EH (cell line): Measurements from ENCODE around the gene PUSL1.

Experiments used
- DNase-seq: peaks from one replicate; pipeline ENCODE4 v3.0.0-alpha.2; 2015; ENCODE audit warnings: low read depth

The PUSL1 gene

GRCh38 chr1:1295154-1295923, 13.1 kb upstream of the PUSL1 start:
- no peak for DNase-seq

GRCh38 chr1:1296070-1297061, 12.0 kb upstream of the PUSL1 start:
- DNase-seq, result no peak

GRCh38 chr1:1297802-1298424, 10.5 kb upstream of the PUSL1 start:
- no peak for DNase-seq

GRCh38 chr1:1298861-1299685, 9.3 kb upstream of the PUSL1 start:
- peak; percentile 34 for DNase-seq

GRCh38 chr1:1299686-1300351, 8.6 kb upstream of the PUSL1 start:
- no peak for DNase-seq

- DNase-seq, result no peak
Measured at GRCh38 chr1:1300352-1300739, 8.1 kb upstream of the PUSL1 start.

GRCh38 chr1:1302006-1302430, 6.4 kb upstream of the PUSL1 start:
- DNase-seq, result no peak

GRCh38 chr1:1302951-1303509, 5.4 kb upstream of the PUSL1 start:
- no peak for DNase-seq

- DNase-seq, result no peak
Measured at GRCh38 chr1:1303736-1304135, 4.7 kb upstream of the PUSL1 start.

- DNase-seq, result peak; percentile 90
Measured at GRCh38 chr1:1304331-1305299, 3.8 kb upstream of the PUSL1 start.

- peak; percentile 85 for DNase-seq
Measured at GRCh38 chr1:1305300-1306069, 2.9 kb upstream of the PUSL1 start.

- peak; percentile 52 for DNase-seq
Measured at GRCh38 chr1:1306070-1306660, 2.2 kb upstream of the PUSL1 start.

- DNase-seq, result no peak
Measured at GRCh38 chr1:1306661-1307260, 1.6 kb upstream of the PUSL1 start.

- DNase-seq, result peak; percentile 46
Measured at GRCh38 chr1:1307261-1307922, 1.0 kb upstream of the PUSL1 start.

GRCh38 chr1:1308756-1309250, 406 bp downstream of the PUSL1 start:
- DNase-seq, result no peak

- DNase-seq, result peak; percentile 35
Measured at GRCh38 chr1:1309251-1310108, 1.1 kb downstream of the PUSL1 start.
